CD4-positive, alpha-beta T cell treated with Interleukin-17A for 4 hours (primary cell): ENCODE data around the gene EYA4.
A peak's percentile ranks its signal among the peaks of the same experiment; 100 is the strongest.

ENCODE experiments used
- DNase-seq: peaks from one replicate; pipeline ENCODE4 v3.0.0-alpha.2; 2020; ENCODE audit warnings: mixed read lengths

The EYA4 gene

GRCh38 chr6:133466680-133467079, 225.5 kb downstream of the EYA4 start:
- DNase-seq: no peak

- no peak for DNase-seq
Observed at GRCh38 chr6:133467231-133467981, 226.2 kb downstream of the EYA4 start.

GRCh38 chr6:133467982-133468380, 226.8 kb downstream of the EYA4 start:
- no peak for DNase-seq

- no peak for DNase-seq
Observed at GRCh38 chr6:133468591-133468990, 227.4 kb downstream of the EYA4 start.

- no peak for DNase-seq
Observed at GRCh38 chr6:133474516-133474915, 233.4 kb downstream of the EYA4 start.

- no peak for DNase-seq
Observed at GRCh38 chr6:133478673-133479072, 237.5 kb downstream of the EYA4 start.

GRCh38 chr6:133487174-133487573, 246.0 kb downstream of the EYA4 start:
- no peak for DNase-seq

GRCh38 chr6:133495205-133495903, 254.2 kb downstream of the EYA4 start:
- no peak for DNase-seq

GRCh38 chr6:133499662-133500061, 258.5 kb downstream of the EYA4 start:
- no peak for DNase-seq

- DNase-seq: no peak
Observed at GRCh38 chr6:133501675-133502270, 260.6 kb downstream of the EYA4 start.

- no peak for DNase-seq
Observed at GRCh38 chr6:133502441-133503335, 261.5 kb downstream of the EYA4 start.

GRCh38 chr6:133503336-133503729, 262.2 kb downstream of the EYA4 start:
- DNase-seq: no peak

GRCh38 chr6:133504158-133504557, 263.0 kb downstream of the EYA4 start:
- no peak for DNase-seq

- DNase-seq: no peak
Observed at GRCh38 chr6:133504761-133505160, 263.6 kb downstream of the EYA4 start.

- no peak for DNase-seq
Observed at GRCh38 chr6:133505681-133506080, 264.5 kb downstream of the EYA4 start.

- peak; percentile 11 for DNase-seq
Observed at GRCh38 chr6:133512410-133513016, 271.4 kb downstream of the EYA4 start.

GRCh38 chr6:133523816-133524215, 282.7 kb downstream of the EYA4 start:
- no peak for DNase-seq

GRCh38 chr6:133526436-133526835, 285.3 kb downstream of the EYA4 start:
- no peak for DNase-seq

- no peak for DNase-seq
Observed at GRCh38 chr6:133528566-133528965, 287.4 kb downstream of the EYA4 start.

- DNase-seq: no peak
Observed at GRCh38 chr6:133532908-133533307, 291.8 kb downstream of the EYA4 start.

- no peak for DNase-seq
Observed at GRCh38 chr6:133539502-133540259, 298.5 kb downstream of the EYA4 start.

GRCh38 chr6:133540361-133540760, 299.2 kb downstream of the EYA4 start:
- no peak for DNase-seq
